CD4-positive, alpha-beta T cell treated with Interleukin-4 for 4 hours (primary cell): ENCODE results near the gene OR4A5.
"Not testable (repeated sequence)": the region's sequence is repeated elsewhere in the genome, so short reads cannot be mapped to it uniquely, and the experiment has no call there.

Experiments used
- DNase-seq: peaks from one replicate; pipeline ENCODE4 v3.0.0-alpha.2; 2020

The OR4A5 gene, protein sequence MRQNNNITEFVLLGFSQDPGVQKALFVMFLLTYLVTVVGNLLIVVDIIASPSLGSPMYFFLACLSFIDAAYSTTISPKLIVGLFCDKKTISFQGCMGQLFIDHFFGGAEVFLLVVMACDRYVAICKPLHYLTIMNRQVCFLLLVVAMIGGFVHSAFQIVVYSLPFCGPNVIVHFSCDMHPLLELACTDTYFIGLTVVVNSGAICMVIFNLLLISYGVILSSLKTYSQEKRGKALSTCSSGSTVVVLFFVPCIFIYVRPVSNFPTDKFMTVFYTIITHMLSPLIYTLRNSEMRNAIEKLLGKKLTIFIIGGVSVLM

DNA sequence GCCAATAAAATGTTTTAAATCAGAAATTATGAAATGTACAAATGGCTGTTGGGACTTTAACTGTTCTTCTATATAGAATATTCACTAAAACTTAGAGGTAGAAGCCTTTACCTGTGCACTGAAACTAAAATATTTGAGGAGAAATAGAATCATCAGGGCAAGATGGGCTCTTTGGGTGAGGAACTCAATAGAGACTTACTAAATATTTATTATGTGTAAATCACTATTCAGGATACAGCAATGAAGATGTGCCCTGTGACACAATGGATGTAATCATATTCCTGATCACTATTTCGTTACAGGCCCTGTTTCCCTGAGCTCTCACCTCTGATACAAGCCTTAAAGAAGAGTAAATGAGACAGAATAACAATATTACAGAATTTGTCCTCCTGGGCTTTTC is at the start of gene OR4A5:
TSS of gene OR4A5 (plus strand) at position 301 of the 400 bp plus-strand sequence. CDS start at position 354, 53 bp downstream.
- not testable (repeated sequence) for DNase-seq

GRCh38 chr11:54720094-54720493 is 13.5 kb downstream of the OR4A5 start:
- DNase-seq: not testable (repeated sequence)
